K562 (cell line): ENCODE measurements around the gene MEIS2. TPM values are rescaled to one million over a fixed set of nuclear protein-coding genes. Genes with fewer than 3 reads are reported as not detected.

Source experiments
- ASH1L ChIP-seq: fragments of 450-650 bp; IDR thresholded peaks from 2 replicates; pipeline ENCODE4 v1.6.1; 2018; ENCODE audit warnings: borderline replicate concordance, mild to moderate bottlenecking, low read depth; ENCODE audit not compliant: partially characterized antibody
- ELK3 ChIP-seq: fragments of 450-650 bp; formaldehyde crosslinking; IDR thresholded peaks from 2 replicates; pipeline ENCODE4 v1.4.0; 2020; ENCODE audit warnings: mild to moderate bottlenecking
- GTF2A2 ChIP-seq: IDR thresholded peaks from 2 replicates; pipeline ENCODE4 v1.6.1; 2016; ENCODE audit warnings: mild to moderate bottlenecking, missing genetic modification characterization, missing compliant biosample characterization
- HNRNPH1 ChIP-seq: fragments of 200-400 bp; formaldehyde crosslinking; optimal IDR thresholded peaks from 2 replicates; pipeline ENCODE3; 2017; ENCODE audit warnings: low read depth, mild to moderate bottlenecking, low read length, moderate library complexity
- KLF16 ChIP-seq: IDR thresholded peaks from 2 replicates; pipeline ENCODE4 v1.6.1; 2016; ENCODE audit warnings: antibody characterized with exemption
- PTTG1 ChIP-seq: fragments of 450-650 bp; IDR thresholded peaks from 2 replicates; pipeline ENCODE4 v1.6.1; 2016; ENCODE audit warnings: low read depth, mild to moderate bottlenecking, missing genetic modification characterization, missing compliant biosample characterization
- RBM15 ChIP-seq: fragments of 200-400 bp; formaldehyde crosslinking; IDR thresholded peaks from 2 replicates; pipeline ENCODE4 v1.6.1; 2018; ENCODE audit warnings: mild to moderate bottlenecking, low read length, moderate library complexity; ENCODE audit not compliant: insufficient read depth
- ZBTB1 ChIP-seq: sonication (generic); formaldehyde crosslinking; IDR thresholded peaks from 2 replicates; pipeline ENCODE4 v1.8.1; 2023; ENCODE audit warnings: missing genetic modification reagents, low read depth, mild to moderate bottlenecking, borderline replicate concordance
- ZNF445 ChIP-seq: fragments of 250-450 bp; sonication (Bioruptor Pico); IDR thresholded peaks from 2 replicates; pipeline ENCODE4 v1.4.0; 2020; ENCODE audit warnings: low read depth, mild to moderate bottlenecking, moderate library complexity
- polyA plus RNA-seq, 8 experiments: library from polyadenylated mRNA; depleted of rRNA in 4 of 8; stranded (reverse) in 5 of 8; unstranded in 3 of 8; fragments of >200 nt; fragmentation: Nextera tagmentation in 2 of 8; fragmentation: Illumina TruSeq in 1 of 8; extraction: Ambion mirVana in 2 of 8; extraction: Trizol in 1 of 8; gene quantifications; 2 replicates each; pipeline versions ENCODE4 v1.2.1 to v1.2.3, GENCODE V29; 2011 to 2014; ENCODE audit warnings: inconsistent platforms in 1 of 8, missing spikeins in 1 of 8
- total RNA-seq, 7 experiments: library from RNA; depleted of rRNA in 6 of 7; stranded (reverse); fragments of >200 nt in 6 of 7; fragmentation: Illumina TruSeq in 2 of 7; extraction: Trizol in 2 of 7; gene quantifications; 2 replicates each; pipeline versions ENCODE4 v1.2.1 to v1.2.3, GENCODE V29; 2011 to 2021; ENCODE audit warnings: low replicate concordance in 1 of 7
- TF ChIP-seq, protein P1 (sequence below): IDR thresholded peaks from 2 replicates; pipeline ENCODE4 v1.6.1; 2014; ENCODE audit warnings: antibody characterized with exemption
- TF ChIP-seq, protein P2 (sequence below): fragments of 250-450 bp; sonication (Bioruptor Pico); IDR thresholded peaks from 2 replicates; pipeline ENCODE4 v1.5.0; 2021; ENCODE audit warnings: mild to moderate bottlenecking, moderate library complexity
- TF ChIP-seq, protein P3 (sequence below): fragments of 250-450 bp; sonication (Bioruptor Pico); IDR thresholded peaks from 2 replicates; pipeline ENCODE4 v1.4.0; 2020; ENCODE audit warnings: mild to moderate bottlenecking

Gene MEIS2
- total and polyA plus RNA-seq, 9 of the 15 experiments (the other 6 are each of a cell fraction or from before 2014, with no cell fraction given): 7.5 to 64.2 (median 22.3) TPM

DNA sequence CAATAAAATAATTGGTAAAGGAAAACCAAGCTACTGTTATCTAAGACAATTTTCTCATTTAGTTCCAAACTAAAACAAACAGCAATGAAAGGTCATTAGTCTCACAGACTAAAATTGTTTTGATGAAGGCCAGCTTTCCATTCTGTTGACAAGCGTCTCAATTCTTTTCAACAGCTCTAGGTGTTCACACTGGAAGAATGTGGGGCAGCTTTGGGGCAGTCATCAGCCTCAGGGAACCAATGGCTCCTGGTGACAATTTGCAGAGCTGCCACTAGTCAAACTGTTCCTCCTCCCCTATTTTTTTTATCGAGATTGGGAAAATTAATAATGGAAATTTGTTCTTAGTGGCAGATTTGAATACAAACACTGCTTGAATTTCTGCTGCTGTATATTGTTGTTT lies 104.2 kb downstream of the MEIS2 start (continued):
- no peak for TF ChIP-seq RBM15
- no peak for TF ChIP-seq PTTG1 (tag)
- TF ChIP-seq ZNF445: no peak
- no peak for TF ChIP-seq ELK3 (CRISPR knock-in tag)
- TF ChIP-seq ZBTB1 (CRISPR knock-in tag): no peak
- no peak for TF ChIP-seq GTF2A2 (tag)
- no peak for TF ChIP-seq HNRNPH1
- TF ChIP-seq, protein P1, sequence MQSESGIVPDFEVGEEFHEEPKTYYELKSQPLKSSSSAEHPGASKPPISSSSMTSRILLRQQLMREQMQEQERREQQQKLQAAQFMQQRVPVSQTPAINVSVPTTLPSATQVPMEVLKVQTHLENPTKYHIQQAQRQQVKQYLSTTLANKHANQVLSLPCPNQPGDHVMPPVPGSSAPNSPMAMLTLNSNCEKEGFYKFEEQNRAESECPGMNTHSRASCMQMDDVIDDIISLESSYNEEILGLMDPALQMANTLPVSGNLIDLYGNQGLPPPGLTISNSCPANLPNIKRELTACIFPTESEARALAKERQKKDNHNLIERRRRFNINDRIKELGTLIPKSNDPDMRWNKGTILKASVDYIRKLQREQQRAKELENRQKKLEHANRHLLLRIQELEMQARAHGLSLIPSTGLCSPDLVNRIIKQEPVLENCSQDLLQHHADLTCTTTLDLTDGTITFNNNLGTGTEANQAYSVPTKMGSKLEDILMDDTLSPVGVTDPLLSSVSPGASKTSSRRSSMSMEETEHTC: no peak
- TF ChIP-seq, protein P2, sequence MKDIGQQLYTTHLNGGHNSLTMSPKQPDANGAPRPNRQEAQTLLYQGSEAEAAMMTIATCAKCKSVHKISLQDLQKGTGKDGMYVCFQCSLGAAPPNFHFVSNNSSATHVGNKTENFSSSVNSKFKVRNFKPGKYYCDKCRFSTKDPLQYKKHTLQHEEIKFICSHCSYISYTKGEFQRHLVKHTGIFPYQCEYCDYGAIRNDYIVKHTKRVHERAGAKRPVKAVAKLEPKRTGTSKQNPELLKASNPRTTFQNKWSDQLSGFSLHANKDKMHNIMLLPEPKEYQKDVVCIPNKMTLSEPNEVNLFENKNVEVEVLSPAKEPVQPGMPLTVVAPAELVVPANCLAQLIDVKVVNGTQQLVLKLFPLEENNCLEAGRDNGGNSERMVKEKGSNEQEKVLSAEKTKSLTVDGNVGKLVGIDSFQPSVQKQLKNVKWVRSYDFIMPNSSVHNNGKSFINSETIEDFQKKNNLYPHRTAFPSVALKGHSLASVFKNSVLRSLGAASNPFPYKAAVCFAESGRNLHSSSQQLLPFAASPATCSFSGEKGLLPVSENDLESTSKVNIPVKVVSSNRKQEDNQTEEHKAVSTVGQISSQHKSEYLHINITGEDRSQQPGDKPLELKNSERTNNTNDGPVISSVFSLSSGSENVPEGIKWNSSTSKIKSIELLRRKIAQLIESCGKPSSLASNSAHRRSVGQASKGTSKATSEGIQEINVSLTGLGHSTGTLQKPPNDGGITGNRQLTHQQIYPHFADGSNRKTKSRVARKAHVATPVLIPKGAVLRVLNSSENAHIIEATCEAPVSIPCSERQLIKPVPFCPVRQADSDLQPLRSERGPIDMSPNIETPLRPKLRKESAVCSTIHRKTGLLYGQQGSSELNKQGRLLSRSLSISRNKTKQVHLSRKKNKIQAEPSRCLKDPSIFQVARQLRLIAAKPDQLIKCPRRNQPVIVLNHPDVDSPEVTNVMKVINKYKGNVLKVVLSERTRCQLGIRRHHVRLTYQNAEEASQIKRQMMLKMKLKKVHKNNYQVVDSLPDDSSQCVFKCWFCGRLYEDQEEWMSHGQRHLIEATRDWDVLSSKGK (CRISPR knock-in tag): no peak
- no peak for TF ChIP-seq KLF16
- no peak for TF ChIP-seq ASH1L
- TF ChIP-seq, protein P3, sequence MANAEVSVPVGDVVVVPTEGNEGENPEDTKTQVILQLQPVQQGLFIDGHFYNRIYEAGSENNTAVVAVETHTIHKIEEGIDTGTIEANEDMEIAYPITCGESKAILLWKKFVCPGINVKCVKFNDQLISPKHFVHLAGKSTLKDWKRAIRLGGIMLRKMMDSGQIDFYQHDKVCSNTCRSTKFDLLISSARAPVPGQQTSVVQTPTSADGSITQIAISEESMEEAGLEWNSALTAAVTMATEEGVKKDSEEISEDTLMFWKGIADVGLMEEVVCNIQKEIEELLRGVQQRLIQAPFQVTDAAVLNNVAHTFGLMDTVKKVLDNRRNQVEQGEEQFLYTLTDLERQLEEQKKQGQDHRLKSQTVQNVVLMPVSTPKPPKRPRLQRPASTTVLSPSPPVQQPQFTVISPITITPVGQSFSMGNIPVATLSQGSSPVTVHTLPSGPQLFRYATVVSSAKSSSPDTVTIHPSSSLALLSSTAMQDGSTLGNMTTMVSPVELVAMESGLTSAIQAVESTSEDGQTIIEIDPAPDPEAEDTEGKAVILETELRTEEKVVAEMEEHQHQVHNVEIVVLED (CRISPR knock-in tag): no peak
